ENCODE measurements around the gene COL5A2. TPM values are rescaled to one million over a fixed set of nuclear protein-coding genes. Genes with fewer than 3 reads are reported as not detected.

The COL5A2 gene
- total RNA-seq, 1 donor from 2014 or later = 0.23 TPM

DNA sequence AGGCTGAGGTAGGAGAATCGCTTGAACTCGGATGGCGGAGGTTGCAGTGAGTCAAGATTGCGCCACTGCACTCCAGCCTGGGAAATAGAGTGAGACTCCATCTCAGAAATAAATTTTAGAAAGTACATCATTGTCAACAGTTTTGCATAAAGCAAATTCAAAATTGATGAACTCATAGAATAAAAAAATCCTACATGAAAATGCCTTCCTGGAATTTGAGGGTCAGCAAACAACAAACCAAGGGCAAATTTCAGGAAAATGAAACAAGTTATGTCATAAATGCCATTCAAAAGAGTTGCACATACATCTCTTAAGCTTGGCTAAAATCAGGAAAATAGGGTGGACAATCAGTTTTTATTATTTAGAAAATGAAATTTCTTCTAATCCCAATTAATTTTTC is 45.1 kb downstream of the COL5A2 start:
- Mint-ChIP-seq H3K4me3 (ENCODE audit: low read depth) (no peak overlapping the region), H3K9me3 (no peaks in the 10 kb centered on the region), H3K36me3 (ENCODE audit: low read depth) (no peaks in the 10 kb centered on the region), H3K4me1 (ENCODE audit: low read depth) (no peaks in the 10 kb centered on the region), H3K27ac (no peak overlapping the region), H3K27me3 (ENCODE audit: low read depth) (no peaks in the 10 kb centered on the region)
- no peak for DNase-seq (ENCODE audit: low spot score)
- intact Hi-C loops (cut with micrococcal nuclease) = no loop called here

GRCh38 chr2:189131991-189132390 is 47.6 kb downstream of the COL5A2 start:
- H3K27me3 Mint-ChIP-seq (ENCODE audit: low read depth) = no peaks in the 10 kb centered on the region
- no peak for DNase-seq (ENCODE audit: low spot score)
- intact Hi-C loops (cut with micrococcal nuclease) = no loop called here

GRCh38 chr2:189129971-189130370 is 49.6 kb downstream of the COL5A2 start:
- intact Hi-C loops (cut with micrococcal nuclease) = no loop called here
- Mint-ChIP-seq H3K4me3 (ENCODE audit: low read depth) (no peak overlapping the region), H3K9me3 (no peaks in the 10 kb centered on the region), H3K4me1 (ENCODE audit: low read depth) (no peaks in the 10 kb centered on the region), H3K27me3 (ENCODE audit: low read depth) (peaks cover 2% of the 10 kb centered on the region), H3K36me3 (ENCODE audit: low read depth) (no peaks in the 10 kb centered on the region), H3K27ac (no peak overlapping the region)
- DNase-seq (ENCODE audit: low spot score) = no peak

More at GRCh38 chr2:189131991-189132390, 47.6 kb downstream of the COL5A2 start:
- Mint-ChIP-seq H3K36me3 (ENCODE audit: low read depth) (no peaks in the 10 kb centered on the region), H3K9me3 (no peaks in the 10 kb centered on the region), H3K27ac (no peak overlapping the region), H3K4me3 (ENCODE audit: low read depth) (no peak overlapping the region), H3K4me1 (ENCODE audit: low read depth) (no peaks in the 10 kb centered on the region)

DNA sequence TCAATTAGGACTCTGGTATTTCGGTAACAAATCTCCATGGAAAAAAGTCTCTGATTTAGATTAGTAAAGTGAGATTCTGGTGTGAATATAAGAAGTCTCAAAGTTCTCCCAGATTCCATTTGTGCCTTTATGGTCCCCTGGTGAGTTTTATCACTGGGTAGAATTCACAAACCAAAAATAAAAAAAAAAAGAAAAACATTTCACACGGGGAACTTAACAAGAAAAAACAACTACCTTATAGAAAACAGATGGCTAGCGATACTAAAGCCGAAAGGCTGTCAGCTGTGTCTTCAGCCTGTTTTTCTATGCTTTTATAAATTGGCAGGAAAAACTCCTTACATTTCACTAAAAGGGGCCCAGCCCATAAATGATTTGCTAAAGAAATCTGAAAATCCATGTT is 50.6 kb downstream of the COL5A2 start:
- H3K4me1 Mint-ChIP-seq (ENCODE audit: low read depth) = no peaks in the 10 kb centered on the region
- peaks cover 2% of the 10 kb centered on the region for H3K27me3 Mint-ChIP-seq (ENCODE audit: low read depth)
- no peaks in the 10 kb centered on the region for H3K36me3 Mint-ChIP-seq (ENCODE audit: low read depth)
- no peak for DNase-seq (ENCODE audit: low spot score)
- intact Hi-C loops (cut with micrococcal nuclease) = no loop called here
- H3K27ac Mint-ChIP-seq = no peak overlapping the region
- H3K9me3 Mint-ChIP-seq = no peaks in the 10 kb centered on the region
- H3K4me3 Mint-ChIP-seq (ENCODE audit: low read depth) = no peak overlapping the region

DNA sequence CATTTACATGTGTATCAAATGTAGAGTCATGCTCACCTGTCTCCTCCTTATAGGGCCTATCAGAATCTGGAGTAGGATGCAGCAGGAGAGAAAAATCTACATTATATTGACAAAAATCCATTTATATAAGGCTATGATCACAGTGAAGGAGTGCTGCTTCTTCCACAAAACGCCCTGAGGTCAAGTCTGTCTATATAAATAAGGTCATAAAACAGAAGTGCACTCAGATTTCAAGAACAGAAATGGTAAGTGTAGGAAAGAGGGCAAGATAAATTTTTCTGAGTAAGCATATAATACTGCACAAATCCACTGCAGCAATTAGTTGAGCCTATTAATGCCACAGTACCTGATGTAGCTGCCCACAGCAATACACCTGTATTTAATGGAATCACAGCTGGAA is 51.8 kb downstream of the COL5A2 start:
- H3K9me3 Mint-ChIP-seq = no peaks in the 10 kb centered on the region
- intact Hi-C loops (cut with micrococcal nuclease) = no loop called here
- DNase-seq (ENCODE audit: low spot score) = no peak
- no peaks in the 10 kb centered on the region for H3K4me1 Mint-ChIP-seq (ENCODE audit: low read depth)
- H3K36me3 Mint-ChIP-seq (ENCODE audit: low read depth) = no peaks in the 10 kb centered on the region
- no peak overlapping the region for H3K4me3 Mint-ChIP-seq (ENCODE audit: low read depth)
- peaks cover 2% of the 10 kb centered on the region for H3K27me3 Mint-ChIP-seq (ENCODE audit: low read depth)
- H3K27ac Mint-ChIP-seq = no peak overlapping the region

DNA sequence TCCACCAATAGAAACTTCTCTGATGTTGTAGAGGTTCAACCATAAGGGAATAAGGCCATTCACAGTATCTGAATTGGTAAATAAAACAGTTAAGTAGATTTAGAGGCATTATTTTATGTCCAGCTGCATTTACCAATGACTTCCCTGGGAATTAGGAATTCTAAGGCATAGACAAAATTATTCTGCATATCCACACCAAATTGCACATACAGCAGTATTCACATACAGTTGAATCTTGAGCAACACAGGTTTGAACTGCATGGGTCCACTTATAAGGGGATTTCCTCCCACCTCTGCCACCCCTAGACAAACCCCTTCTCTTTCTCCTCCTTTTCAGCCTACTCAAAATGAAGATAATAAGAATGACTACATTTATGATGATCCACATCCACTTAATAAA is 54.4 kb downstream of the COL5A2 start:
- intact Hi-C loops (cut with micrococcal nuclease) = no loop called here
- Mint-ChIP-seq H3K27me3 (ENCODE audit: low read depth) (peaks cover 2% of the 10 kb centered on the region), H3K4me3 (ENCODE audit: low read depth) (no peak overlapping the region), H3K9me3 (no peaks in the 10 kb centered on the region), H3K4me1 (ENCODE audit: low read depth) (no peaks in the 10 kb centered on the region), H3K36me3 (ENCODE audit: low read depth) (no peaks in the 10 kb centered on the region), H3K27ac (no peak overlapping the region)
- DNase-seq (ENCODE audit: low spot score) = no peak

DNA sequence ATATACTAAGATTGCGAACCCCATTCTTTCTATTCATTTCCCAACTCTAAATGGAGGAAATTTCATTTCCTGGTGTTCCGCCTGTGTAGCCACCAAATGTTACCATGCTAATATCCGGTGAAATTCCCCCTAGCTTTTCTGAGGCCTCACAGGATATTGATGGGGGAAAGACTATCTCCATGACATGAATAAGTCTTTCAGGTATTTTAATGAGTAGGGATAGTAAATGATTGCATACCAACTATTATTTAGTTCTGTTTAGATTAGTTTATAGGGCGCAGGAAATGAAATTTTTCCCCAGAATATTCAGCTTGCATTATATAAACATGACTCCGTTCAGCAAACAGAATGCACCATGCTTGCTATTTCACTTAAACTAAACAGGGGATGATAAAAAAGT is 55.4 kb downstream of the COL5A2 start:
- H3K27ac Mint-ChIP-seq = no peak overlapping the region
- no peak for DNase-seq (ENCODE audit: low spot score)
- intact Hi-C loops (cut with micrococcal nuclease) = no loop called here
- peaks cover 2% of the 10 kb centered on the region for H3K27me3 Mint-ChIP-seq (ENCODE audit: low read depth)
- H3K4me1 Mint-ChIP-seq (ENCODE audit: low read depth) = no peaks in the 10 kb centered on the region
- no peak overlapping the region for H3K4me3 Mint-ChIP-seq (ENCODE audit: low read depth)
- no peaks in the 10 kb centered on the region for H3K9me3 Mint-ChIP-seq
- H3K36me3 Mint-ChIP-seq (ENCODE audit: low read depth) = no peaks in the 10 kb centered on the region

DNA sequence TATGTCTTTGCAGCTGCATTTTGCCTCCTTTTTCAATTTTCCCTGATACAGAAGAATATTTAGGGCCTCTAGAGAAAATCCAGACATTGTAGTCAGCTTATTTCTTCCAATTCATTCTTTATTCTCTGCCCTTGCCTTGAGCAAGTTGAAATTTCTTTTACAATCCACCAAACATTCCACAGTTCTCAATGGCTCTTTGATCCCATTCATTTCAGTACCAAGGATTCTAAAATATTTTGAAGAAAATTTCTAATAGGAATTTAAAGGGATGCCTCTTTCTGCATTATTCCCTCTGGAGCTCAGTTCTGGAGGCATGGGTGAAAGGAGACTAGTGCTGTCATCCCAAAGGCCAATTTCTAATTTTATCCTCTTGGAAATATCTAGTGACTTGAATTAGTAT is 61.2 kb downstream of the COL5A2 start:
- Mint-ChIP-seq H3K4me3 (ENCODE audit: low read depth) (no peak overlapping the region), H3K27ac (no peak overlapping the region), H3K4me1 (ENCODE audit: low read depth) (no peaks in the 10 kb centered on the region), H3K36me3 (ENCODE audit: low read depth) (no peaks in the 10 kb centered on the region), H3K9me3 (no peaks in the 10 kb centered on the region), H3K27me3 (ENCODE audit: low read depth) (no peaks in the 10 kb centered on the region)
- no peak for DNase-seq (ENCODE audit: low spot score)
- intact Hi-C loops (cut with micrococcal nuclease) = no loop called here

GRCh38 chr2:189116979-189117378 is 62.6 kb downstream of the COL5A2 start:
- no peaks in the 10 kb centered on the region for H3K4me1 Mint-ChIP-seq (ENCODE audit: low read depth)
- intact Hi-C loops (cut with micrococcal nuclease) = no loop called here
- H3K27ac Mint-ChIP-seq = no peak overlapping the region
- H3K4me3 Mint-ChIP-seq (ENCODE audit: low read depth) = no peak overlapping the region
- no peaks in the 10 kb centered on the region for H3K36me3 Mint-ChIP-seq (ENCODE audit: low read depth)
- no peaks in the 10 kb centered on the region for H3K9me3 Mint-ChIP-seq
- DNase-seq (ENCODE audit: low spot score) = no peak
- no peaks in the 10 kb centered on the region for H3K27me3 Mint-ChIP-seq (ENCODE audit: low read depth)

- H3K36me3 Mint-ChIP-seq (ENCODE audit: low read depth) = no peaks in the 10 kb centered on the region
- no peaks in the 10 kb centered on the region for H3K4me1 Mint-ChIP-seq (ENCODE audit: low read depth)
- no peaks in the 10 kb centered on the region for H3K27me3 Mint-ChIP-seq (ENCODE audit: low read depth)
- no peak overlapping the region for H3K27ac Mint-ChIP-seq
- no peaks in the 10 kb centered on the region for H3K9me3 Mint-ChIP-seq
- no peak overlapping the region for H3K4me3 Mint-ChIP-seq (ENCODE audit: low read depth)
- intact Hi-C loops (cut with micrococcal nuclease) = no loop called here
- DNase-seq (ENCODE audit: low spot score) = no peak
Measured at GRCh38 chr2:189116087-189116486, 63.5 kb downstream of the COL5A2 start.

GRCh38 chr2:189115126-189115525 is 64.4 kb downstream of the COL5A2 start:
- H3K27ac Mint-ChIP-seq = no peak overlapping the region
- intact Hi-C loops (cut with micrococcal nuclease) = no loop called here
- H3K4me1 Mint-ChIP-seq (ENCODE audit: low read depth) = no peaks in the 10 kb centered on the region
- H3K36me3 Mint-ChIP-seq (ENCODE audit: low read depth) = no peaks in the 10 kb centered on the region
- DNase-seq (ENCODE audit: low spot score) = no peak
- no peaks in the 10 kb centered on the region for H3K9me3 Mint-ChIP-seq
- no peaks in the 10 kb centered on the region for H3K27me3 Mint-ChIP-seq (ENCODE audit: low read depth)
- H3K4me3 Mint-ChIP-seq (ENCODE audit: low read depth) = no peak overlapping the region

GRCh38 chr2:189113963-189114362 is 65.6 kb downstream of the COL5A2 start:
- DNase-seq (ENCODE audit: low spot score) = no peak
- Mint-ChIP-seq H3K27me3 (ENCODE audit: low read depth) (no peaks in the 10 kb centered on the region), H3K9me3 (no peaks in the 10 kb centered on the region), H3K36me3 (ENCODE audit: low read depth) (no peaks in the 10 kb centered on the region), H3K4me3 (ENCODE audit: low read depth) (no peak overlapping the region), H3K4me1 (ENCODE audit: low read depth) (no peaks in the 10 kb centered on the region), H3K27ac (no peak overlapping the region)
- intact Hi-C loops (cut with micrococcal nuclease) = no loop called here

- Mint-ChIP-seq H3K27me3 (ENCODE audit: low read depth) (peaks cover 2% of the 10 kb centered on the region), H3K9me3 (no peaks in the 10 kb centered on the region), H3K36me3 (ENCODE audit: low read depth) (no peaks in the 10 kb centered on the region), H3K27ac (no peak overlapping the region), H3K4me3 (ENCODE audit: low read depth) (no peak overlapping the region), H3K4me1 (ENCODE audit: low read depth) (peaks cover 1% of the 10 kb centered on the region)
- intact Hi-C loops (cut with micrococcal nuclease) = no loop called here
- no peak for DNase-seq (ENCODE audit: low spot score)
Measured at GRCh38 chr2:189111063-189111715, 68.4 kb downstream of the COL5A2 start.

GRCh38 chr2:189109921-189110397 is 69.6 kb downstream of the COL5A2 start:
- H3K9me3 Mint-ChIP-seq = no peaks in the 10 kb centered on the region
- intact Hi-C loops (cut with micrococcal nuclease) = no loop called here
- no peak overlapping the region for H3K27ac Mint-ChIP-seq
- peaks cover 1% of the 10 kb centered on the region for H3K4me1 Mint-ChIP-seq (ENCODE audit: low read depth)
- no peak for DNase-seq (ENCODE audit: low spot score)
- peaks cover 2% of the 10 kb centered on the region for H3K27me3 Mint-ChIP-seq (ENCODE audit: low read depth)
- no peaks in the 10 kb centered on the region for H3K36me3 Mint-ChIP-seq (ENCODE audit: low read depth)
- H3K4me3 Mint-ChIP-seq (ENCODE audit: low read depth) = no peak overlapping the region
